ENCODE results near the gene RAD51B. TPM values are rescaled to one million over a fixed set of nuclear protein-coding genes. Genes with fewer than 3 reads are reported as not detected.

RAD51B gene
- total RNA-seq, 1 experiment from 2014 or later = 14.2 TPM

GRCh38 chr14:68013326-68013725, 193.7 kb downstream of the RAD51B start:
- DNase-seq (ENCODE audit: low spot score) = no peak

GRCh38 chr14:68014771-68015170, 195.2 kb downstream of the RAD51B start:
- POLR2A ChIA-PET = no interaction called here
- no peaks in the 10 kb centered on the region for H3K27me3 Mint-ChIP-seq (ENCODE audit: low read depth)
- peaks cover 18% of the 10 kb centered on the region for H3K9me3 Mint-ChIP-seq
- TF ChIP-seq NR1H2 (CRISPR knock-in tag; IDR thresholded peaks at IDR 0.05) (no peak), SOX15 (CRISPR knock-in tag; IDR thresholded peaks at IDR 0.05) (no peak), SMAD4 (CRISPR knock-in tag; IDR thresholded peaks at IDR 0.05) (no peak), FOXP4 (CRISPR knock-in tag; IDR thresholded peaks at IDR 0.05) (no peak), ELF4 (CRISPR knock-in tag; IDR thresholded peaks at IDR 0.05; ENCODE audit: low read depth) (no peak), HMGA2 (CRISPR knock-in tag; IDR thresholded peaks at IDR 0.05) (no peak), IRF1 (CRISPR knock-in tag; IDR thresholded peaks at IDR 0.05) (no peak)
- peaks cover 1% of the 10 kb centered on the region; the same call in 1 of the 2 replicates for H3K4me1 Mint-ChIP-seq
- no peak overlapping the region for H3K27ac Mint-ChIP-seq
- H3K36me3 Mint-ChIP-seq = peaks cover 12% of the 10 kb centered on the region
- CTCF ChIA-PET = no interaction called here
- no peak overlapping the region for H3K4me3 Mint-ChIP-seq
- DNase-seq (ENCODE audit: low spot score) (no peak), ATAC-seq (no peak)

More at GRCh38 chr14:68013326-68013725, 193.7 kb downstream of the RAD51B start:
- ATAC-seq = no peak
- ChIA-PET CTCF (no interaction called here), POLR2A (no interaction called here)
- H3K9me3 Mint-ChIP-seq = peaks cover 18% of the 10 kb centered on the region
- no peaks in the 10 kb centered on the region; the same call in 1 of the 2 replicates for H3K4me1 Mint-ChIP-seq
- H3K36me3 Mint-ChIP-seq = peaks cover 12% of the 10 kb centered on the region
- H3K27ac Mint-ChIP-seq = no peak overlapping the region
- H3K4me3 Mint-ChIP-seq = no peak overlapping the region
- H3K27me3 Mint-ChIP-seq (ENCODE audit: low read depth) = no peaks in the 10 kb centered on the region
- TF ChIP-seq FOXK1 (CRISPR knock-in tag; IDR thresholded peaks at IDR 0.05) = no peak
- no peak for TF ChIP-seq ATF6 (CRISPR knock-in tag; IDR thresholded peaks at IDR 0.05)
- TF ChIP-seq ZNF396 (CRISPR knock-in tag; IDR thresholded peaks at IDR 0.05; ENCODE audit: borderline replicate concordance) = no peak
- TF ChIP-seq ZBTB21 (CRISPR knock-in tag; IDR thresholded peaks at IDR 0.05; ENCODE audit: borderline replicate concordance) = no peak
- no peak for TF ChIP-seq IRF2 (CRISPR knock-in tag; IDR thresholded peaks at IDR 0.05; ENCODE audit: borderline replicate concordance, low read depth)
- TF ChIP-seq ARID4B (CRISPR knock-in tag; IDR thresholded peaks at IDR 0.05; ENCODE audit: borderline replicate concordance) = no peak
- no peak for TF ChIP-seq GTF2I (CRISPR knock-in tag; conservative IDR thresholded peaks at IDR 0.05)
- TF ChIP-seq ZNF121 (CRISPR knock-in tag; IDR thresholded peaks at IDR 0.05) = no peak
- TF ChIP-seq NR3C1 (CRISPR knock-in tag; conservative IDR thresholded peaks at IDR 0.05; ENCODE audit: low read depth) = no peak
